Stimulated activated CD8-positive, alpha-beta memory T cell treated with anti-CD3 and anti-CD28 coated beads, Interleukin-12 subunit alpha, Interleukin-12 subunit beta, amount 100 ng/mL, for 4 hours (primary cell): Measurements from ENCODE around the gene GRK5.
"Not testable (repeated sequence)": the region's sequence is repeated elsewhere in the genome, so short reads cannot be mapped to it uniquely, and the experiment has no call there.

Experiments
- DNase-seq: peaks from one replicate; pipeline ENCODE4 v3.0.0-alpha.2; 2020; ENCODE audit warnings: low read depth

The GRK5 gene

DNA sequence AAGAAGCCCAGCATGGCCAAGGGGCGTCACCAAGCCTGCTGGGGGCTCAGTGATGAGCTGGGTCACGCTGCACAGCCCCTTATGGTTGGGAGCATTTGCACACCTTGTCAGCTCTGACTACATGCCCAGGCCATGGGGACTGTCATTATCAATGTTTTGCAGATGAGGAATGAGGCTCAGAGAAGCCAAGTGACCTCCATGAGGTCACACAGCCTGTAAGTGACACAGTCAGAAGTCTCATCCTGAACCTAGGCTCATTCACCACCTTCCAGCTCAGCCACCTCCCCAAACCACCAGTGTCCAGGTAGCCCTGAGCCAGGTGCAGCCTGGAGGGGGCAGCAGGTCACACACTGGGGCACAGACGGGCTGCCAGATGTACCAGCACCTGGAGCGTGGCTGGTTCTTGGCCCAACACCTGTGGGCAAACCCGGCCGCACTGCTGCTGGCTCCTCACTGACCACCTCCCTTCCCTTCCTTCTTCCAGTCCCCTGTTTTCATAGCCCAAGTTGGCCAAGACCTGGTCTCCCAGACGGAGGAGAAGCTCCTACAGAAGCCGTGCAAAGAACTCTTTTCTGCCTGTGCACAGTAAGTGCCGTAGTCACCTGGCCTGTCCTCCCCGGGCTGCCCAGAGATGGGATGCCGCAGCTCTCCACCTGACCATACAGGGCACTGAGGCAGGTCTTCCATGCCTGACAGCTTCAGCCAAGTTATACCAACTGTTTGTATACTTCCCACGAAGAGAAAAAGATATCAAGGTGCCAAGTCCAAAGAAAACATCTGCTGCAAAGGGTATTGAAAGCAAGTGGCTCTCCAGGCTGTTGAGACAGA, 215.5 kb downstream of the GRK5 start:
- no peak for DNase-seq

DNA sequence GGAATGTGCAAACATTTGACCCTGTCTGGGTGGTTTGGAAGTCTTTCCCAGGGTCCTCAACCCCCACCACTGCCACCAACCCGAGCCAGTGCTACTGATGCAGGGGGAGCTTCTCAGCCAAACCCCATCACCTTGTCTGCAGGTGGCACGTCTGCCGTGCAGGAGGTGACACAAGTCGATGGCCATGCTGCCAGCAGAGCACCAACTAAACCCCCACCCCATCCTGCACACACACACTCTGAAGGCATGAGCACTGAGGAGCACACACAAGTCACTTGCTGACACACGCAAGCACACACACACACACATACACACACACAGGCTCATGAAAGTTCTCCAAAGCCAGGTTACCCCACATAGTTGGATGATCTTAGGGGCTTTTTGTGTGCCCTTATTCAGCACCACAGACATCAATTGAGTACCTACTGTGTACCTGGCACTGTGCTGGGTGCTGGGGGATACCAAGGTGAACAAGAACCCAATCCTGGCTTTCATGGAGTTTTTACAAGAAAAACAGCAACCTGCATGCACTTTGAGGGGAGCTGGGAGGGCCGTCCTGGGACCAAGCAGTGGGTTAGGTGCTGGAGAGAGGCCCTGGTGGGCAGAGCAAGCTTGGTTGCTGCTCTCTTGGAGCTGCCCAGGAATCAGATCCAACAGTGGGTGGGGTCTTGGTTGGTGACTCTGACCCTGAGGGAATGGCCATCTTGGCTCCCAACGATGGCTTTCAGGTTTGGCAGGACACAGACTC, 216.3 kb downstream of the GRK5 start:
- DNase-seq, result no peak

GRCh38 chr10:119424258-119424975, 217.0 kb downstream of the GRK5 start:
- no peak for DNase-seq

DNA sequence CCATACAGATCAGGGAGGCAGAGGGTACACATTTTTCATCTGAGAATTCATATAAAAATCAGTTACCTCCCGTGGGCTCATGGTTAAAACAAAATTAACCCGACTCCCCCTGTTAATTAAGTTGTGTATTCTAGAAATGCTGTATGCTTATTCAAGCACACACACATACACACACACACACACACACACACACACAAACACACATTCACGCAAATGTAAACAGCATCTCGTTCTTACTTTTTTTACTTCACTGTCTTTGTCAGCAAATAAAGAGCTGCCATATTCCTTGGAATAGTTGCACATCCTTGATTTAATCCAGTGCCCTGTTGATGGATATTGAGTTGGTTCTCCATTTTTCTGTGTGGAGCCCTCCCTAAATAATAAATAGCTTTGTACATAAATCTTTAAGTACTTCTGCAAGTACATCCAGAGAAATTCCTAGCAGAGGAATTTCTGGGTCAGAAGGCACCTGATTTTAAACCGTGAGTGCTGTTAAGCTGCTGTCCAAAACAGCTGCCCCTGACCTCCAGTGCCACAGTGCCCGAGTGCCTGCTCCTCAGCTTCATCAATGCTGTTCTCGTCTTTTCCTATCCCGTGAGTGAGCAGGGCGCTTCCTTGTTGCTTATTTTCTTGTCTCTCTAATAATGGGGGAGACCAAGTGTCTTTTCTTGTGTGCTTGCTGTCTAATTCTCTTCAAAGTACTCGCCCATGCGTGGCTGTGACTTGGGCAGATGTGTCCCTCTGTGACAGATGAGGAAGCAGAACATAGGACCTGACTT, 217.9 kb downstream of the GRK5 start:
- no peak for DNase-seq

- DNase-seq, result no peak
Measured at GRCh38 chr10:119425881-119426170, 218.5 kb downstream of the GRK5 start.

DNA sequence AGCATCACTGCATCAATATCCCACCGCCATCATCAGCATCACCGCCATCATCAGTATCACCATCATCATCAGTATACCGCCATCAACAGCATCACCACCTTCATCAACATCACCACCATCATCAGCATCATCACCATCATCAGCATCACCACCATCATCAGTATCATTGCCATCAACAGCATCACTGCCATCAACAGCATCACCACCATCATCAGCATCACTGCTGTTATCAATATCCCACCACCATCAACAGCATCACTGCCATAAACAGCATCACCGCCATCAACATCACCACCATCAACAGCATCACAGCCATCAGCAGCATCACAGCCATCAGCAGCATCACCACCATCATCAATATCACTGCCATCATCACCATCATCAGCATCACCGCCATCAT, 219.3 kb downstream of the GRK5 start:
- DNase-seq, result no peak

- DNase-seq, result no peak
Measured at GRCh38 chr10:119427263-119427864, 220.0 kb downstream of the GRK5 start.

DNA sequence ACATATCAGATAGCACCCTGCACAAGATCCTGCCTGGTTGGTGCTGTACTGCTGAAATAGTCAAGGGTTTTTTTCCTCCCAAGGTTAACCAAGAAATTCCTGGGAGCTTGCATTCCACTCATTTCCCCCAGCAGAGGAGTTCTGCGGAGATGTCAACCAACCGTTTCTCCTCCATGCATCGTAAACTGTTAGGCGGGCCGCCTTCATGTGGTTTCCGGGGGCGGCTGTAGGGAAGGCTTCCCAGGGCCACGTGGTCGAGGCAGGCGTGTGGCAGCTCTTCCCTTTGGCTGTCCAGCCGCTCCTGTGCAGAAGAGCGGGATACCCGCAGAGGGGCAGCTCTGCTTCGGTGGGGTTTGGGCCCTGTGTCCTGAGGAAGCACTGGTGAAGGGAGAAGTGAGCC, 221.4 kb downstream of the GRK5 start:
- no peak for DNase-seq

DNA sequence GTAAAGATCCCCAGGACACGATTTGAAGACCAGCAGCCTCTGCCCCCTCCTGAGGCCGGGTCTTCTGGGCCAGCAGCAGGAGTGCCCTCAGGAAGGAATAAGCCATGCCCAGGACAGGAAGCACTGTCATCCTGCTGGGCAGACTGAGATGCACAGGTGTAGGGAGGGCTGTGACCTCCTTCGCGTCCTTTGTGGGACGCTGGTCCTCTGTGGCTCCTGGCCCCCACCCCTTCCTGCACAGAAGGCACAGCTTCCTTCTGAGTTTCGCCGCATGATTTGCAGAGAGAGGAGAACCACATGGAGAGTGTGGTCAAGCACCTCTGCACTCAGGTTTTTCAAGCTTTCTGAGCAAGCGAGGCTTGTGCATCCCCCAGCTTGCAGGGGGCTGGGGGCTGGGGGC, 222.4 kb downstream of the GRK5 start:
- no peak for DNase-seq

DNA sequence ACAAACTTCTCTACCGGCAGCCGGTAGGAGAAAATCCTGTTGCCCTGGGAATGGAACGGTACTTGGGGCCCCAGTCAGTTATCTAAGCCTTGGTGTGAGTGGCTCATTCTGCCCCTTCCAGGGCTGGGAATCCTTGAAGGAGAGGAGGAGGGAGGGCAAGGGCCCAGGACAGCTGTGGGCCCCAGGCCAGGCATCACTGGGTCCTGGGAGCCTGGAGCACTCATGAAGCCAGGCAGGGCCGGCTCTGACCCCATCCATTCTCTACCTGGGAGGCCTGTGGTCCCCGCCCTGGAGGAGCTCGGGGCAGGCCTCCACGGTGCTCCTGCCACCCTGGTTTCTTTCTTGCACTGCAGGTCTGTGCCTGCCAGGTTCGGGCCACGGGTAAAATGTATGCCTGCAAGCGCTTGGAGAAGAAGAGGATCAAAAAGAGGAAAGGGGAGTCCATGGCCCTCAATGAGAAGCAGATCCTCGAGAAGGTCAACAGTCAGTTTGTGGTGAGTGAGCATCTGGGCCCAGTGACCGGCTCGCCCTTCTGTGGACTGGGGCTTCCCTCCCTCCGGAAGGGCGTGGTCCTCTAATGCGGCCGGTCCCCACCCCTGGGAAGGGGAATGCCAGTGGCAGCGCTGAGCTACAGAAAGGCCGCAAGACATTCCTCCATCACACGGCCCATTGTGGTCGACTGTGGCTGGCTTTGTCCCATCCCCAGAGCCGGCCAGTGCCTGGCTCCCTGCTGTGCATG, 223.8 kb downstream of the GRK5 start:
- no peak for DNase-seq

DNA sequence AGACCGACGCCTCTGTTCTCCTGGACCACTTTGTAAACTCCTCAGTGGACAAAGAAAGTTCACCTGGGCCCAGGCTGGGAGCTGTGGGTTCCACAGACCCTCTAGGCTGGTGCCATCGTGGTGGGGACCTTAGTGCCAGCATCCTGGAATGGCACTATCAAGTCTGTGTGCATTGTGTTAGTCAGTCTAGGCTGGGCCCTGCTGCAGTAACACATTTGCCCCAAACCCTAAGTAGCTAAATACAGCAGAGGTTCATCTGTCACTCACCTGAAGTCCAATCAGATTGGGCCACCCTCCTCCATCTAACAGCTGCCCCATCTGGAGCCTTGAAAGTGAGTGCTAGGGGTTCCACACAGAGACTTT, 224.4 kb downstream of the GRK5 start:
- no peak for DNase-seq

GRCh38 chr10:119434942-119435341, 227.6 kb downstream of the GRK5 start:
- not testable (repeated sequence) for DNase-seq

- DNase-seq, result no peak
Measured at GRCh38 chr10:119438717-119439116, 231.3 kb downstream of the GRK5 start.

DNA sequence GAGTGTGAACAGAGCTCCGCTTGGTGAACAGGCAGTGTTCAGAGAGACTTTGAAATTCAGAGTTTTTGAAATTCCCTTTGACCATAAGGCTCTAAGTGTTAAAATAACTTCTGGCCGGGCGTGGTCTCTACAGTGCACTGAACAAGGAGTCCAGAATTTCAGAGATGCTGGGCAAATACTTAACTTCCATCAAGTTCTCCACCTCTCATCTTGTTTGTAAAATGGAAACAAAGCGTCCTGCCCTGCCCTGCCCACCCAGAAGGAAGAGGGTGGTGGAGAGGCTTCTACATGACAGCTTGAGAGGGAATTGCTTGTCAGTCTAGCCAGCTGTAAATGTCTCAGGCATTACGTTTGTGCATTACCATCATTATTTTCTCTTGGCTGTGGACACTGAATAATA, 232.6 kb downstream of the GRK5 start:
- no peak for DNase-seq

DNA sequence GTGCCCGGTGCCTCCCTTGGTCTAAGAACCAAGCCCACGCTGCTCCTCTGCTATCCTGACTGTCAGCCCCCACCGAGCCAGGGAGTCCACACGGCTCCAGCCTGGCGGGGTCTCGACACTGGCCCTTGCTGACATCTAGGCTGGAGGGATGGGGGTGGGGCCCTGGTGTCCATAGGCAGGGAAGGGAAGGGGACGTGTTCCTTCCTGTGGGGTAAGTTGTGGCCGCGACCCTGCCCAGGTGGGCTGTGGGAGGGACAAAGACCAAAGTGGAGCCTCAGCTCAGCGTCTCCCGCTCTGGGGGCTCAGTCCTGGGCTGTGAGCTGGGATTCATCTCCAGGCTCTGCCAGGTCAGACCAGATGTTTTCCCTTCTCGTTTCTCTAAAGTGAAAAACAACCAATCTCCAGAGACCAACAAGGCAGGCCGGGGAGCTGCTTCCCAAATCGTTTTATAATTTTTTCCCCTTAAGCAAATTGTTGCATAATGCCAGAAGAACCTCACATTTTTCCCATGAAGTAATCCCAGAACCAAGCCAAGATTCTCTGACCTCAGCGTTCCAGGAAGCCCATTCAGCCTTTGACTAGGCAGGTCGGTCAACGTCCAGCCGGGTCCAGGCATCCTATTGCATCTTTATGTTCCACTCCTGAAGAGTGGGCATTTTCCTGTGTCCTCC, 233.9 kb downstream of the GRK5 start:
- DNase-seq, result no peak

- no peak for DNase-seq
Measured at GRCh38 chr10:119441921-119442757, 234.8 kb downstream of the GRK5 start.

- no peak for DNase-seq
Measured at GRCh38 chr10:119442758-119443060, 235.3 kb downstream of the GRK5 start.

- DNase-seq, result no peak
Measured at GRCh38 chr10:119443441-119443840, 236.1 kb downstream of the GRK5 start.

DNA sequence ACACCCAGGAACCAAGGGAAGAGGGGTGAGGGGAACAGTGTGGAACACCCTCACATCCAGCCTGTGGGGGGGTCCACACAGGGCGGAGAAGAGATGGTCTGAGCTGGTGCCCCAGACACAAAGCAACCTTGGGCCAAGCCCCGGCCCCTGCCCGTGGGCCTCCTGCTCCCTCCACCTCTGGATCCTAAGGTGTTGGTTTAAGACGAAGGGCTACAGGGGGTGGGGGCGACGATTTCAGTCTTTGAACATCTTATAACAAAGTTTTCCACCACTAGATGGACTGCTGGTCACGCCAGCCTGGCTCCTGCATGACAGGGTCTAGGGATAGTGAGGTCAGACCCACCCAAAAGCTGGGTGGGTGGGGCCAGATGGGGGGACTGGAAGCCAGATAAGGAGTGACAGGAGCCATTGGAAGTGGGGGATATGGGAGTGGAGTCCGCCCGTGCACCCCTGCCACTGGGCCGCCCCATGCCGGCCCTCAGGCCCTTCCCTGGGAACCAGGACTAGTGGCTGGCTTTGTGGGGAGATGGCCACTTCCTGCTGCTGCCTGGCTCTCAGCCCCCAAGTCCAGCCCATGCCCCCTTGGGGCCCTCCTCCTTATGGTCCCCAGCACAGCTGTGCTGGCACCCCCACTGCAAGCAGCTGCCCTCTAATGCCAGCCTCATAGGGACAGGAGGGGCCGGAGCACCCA, 236.7 kb downstream of the GRK5 start:
- DNase-seq, result no peak
